Activated effector memory CD4-positive, alpha-beta T cell treated with Interleukin-2 at 50 U/mL for 16 hours (primary cell): Measurements from ENCODE around the gene B4GALT1.

Experiments used
- DNase-seq: peaks from one replicate; pipeline ENCODE4 v3.0.0-alpha.2; 2020

B4GALT1 gene

DNA sequence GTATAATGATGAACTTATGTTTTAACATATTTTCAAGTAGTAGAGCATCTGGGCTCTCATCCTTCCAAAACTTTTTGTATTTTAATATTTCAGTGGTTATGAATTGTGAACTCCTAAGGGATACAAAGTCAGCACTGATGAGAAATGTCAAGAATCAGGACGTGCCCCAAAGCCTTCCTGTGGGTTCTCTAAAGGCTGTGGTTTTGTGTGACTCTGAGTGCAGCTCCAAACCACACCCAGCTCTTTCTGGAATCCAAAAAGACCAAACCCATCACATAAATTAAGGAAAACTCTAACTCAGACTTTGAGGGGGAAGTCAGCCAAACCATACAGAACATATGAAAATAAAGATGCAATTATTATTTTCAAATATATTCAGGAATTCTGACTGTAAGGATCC lies 49.8 kb downstream of the B4GALT1 start:
- no peak for DNase-seq

DNA sequence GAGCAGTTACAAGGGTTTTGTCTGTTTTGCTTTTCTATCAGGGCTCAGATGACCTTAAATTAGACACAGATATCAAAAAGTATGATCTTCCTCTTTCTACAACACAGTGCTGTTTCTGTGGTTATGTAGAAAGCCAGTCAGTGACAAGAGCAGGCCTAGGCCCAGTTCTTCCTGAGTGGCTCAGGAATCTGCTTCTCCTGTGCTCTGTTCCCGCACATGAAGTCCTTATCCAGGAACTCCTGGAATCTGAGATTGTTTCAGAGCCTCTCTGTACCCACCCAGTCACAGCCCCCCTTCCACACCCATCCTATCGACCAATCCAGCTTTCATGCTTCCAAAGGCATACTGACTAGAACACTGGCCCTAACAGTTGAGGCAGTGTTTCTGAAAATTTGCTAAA lies 50.3 kb downstream of the B4GALT1 start:
- DNase-seq = no peak

DNA sequence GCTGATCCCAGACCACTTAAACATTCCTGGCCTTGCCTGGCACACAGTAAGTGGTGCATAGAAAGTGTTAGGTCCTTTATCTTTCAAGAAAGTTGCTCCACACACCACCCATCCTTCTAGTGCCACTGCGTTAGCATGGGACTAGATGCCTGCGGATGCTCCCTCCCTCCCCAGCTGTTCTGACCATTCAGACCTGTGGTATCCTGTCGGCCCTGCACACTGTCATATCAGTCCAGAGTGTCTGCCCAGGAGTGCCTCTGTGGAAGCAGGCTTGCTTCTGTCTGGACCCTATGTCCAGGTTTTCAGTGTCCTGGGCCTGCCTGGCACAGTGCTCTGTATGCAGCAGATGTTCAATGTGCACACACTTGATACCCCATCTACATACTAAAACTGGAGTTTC lies 52.4 kb downstream of the B4GALT1 start:
- DNase-seq = no peak

DNA sequence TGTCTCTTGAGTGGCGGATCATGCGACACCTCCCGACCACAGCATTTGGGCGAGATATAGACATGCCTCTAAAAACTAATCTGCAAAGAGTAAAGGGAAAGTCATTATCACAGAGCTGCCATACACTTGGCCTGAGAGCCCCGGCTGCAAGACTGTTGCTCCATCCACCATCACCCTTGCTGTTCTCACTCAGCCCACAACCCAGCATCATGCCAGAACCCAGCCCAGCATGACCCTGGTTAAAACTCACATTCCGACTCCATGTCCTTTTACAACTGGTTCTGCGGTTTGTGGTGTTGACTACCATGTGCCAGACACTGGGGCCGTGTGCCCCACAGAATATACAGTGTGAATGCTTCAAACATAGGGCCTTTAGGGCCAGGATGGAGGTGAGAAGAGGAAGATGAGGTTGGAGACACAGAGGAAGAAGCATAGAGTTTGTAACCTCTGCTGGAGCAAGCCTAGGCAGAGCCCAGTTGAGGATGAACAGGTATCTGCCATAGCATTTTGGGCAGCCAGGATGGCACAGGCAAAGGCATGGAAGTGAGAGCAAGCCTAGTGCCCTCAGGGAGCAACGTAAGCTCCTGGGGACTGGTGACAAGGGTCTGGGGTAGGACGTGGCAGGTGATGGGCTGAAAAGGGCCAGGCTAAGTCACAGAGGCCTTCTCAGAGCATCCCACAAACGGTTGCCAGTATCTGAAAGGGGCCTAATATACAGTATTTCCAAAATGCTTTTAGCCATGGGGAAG lies 53.2 kb downstream of the B4GALT1 start:
- no peak for DNase-seq

DNA sequence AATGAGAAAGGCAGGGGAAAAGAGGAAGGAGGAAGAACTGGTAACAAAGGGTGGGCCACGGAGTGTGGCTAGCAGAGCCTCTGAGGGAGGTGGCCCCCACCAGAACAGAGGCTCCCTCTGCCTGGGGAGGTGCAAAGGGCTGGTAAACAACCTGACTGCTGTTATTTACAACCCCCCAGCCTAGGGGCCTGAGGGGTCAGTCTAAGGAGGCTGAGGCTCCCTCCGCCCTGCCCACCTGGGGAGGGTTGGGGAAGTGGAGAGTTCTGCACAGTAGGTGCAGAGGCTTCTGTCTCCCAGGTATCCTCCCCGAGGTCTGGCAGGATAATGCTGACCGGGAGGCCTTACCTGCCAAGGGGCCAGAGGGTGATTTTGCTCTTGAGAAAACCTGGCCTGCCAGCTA lies 55.0 kb downstream of the B4GALT1 start:
- DNase-seq = no peak

DNA sequence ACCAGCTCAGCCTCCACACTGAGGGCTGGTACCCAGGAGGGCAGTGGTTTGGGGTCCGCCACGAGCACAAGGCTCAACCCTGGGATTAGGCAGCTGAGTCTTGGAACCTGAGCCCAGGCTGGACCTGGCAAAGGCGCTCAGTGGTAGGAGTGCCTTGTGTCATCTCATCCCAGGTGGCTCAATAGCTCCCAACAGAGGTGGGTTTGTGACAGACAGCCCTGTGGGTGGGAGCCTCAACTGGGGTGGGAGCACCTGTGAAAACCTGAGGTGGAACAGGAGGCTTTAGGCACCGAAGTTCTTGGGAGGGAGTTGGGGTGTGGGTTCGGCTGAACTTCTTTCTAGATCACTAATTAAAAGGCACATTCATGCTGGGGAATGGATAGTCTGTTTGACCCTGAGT lies 55.5 kb downstream of the B4GALT1 start:
- DNase-seq = no peak

DNA sequence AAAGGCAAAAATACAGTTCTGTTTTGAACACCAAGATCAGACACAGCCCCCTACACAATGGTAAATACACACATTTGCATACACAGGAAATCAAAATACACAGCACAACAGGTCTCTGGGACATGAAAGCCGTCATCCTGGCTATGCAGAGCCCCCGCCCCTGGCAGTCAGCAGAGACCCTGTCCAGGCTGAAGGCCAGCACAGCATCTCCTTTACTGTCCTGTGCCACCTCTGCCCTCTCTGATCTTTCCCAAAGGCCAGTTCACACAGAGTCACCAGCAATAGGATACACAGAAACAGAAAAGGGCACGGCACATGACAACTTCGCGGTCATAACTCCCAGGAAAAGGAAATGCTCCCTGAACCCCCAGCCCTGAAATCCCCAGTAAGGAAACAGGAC lies 56.5 kb downstream of the B4GALT1 start:
- DNase-seq = no peak

DNA sequence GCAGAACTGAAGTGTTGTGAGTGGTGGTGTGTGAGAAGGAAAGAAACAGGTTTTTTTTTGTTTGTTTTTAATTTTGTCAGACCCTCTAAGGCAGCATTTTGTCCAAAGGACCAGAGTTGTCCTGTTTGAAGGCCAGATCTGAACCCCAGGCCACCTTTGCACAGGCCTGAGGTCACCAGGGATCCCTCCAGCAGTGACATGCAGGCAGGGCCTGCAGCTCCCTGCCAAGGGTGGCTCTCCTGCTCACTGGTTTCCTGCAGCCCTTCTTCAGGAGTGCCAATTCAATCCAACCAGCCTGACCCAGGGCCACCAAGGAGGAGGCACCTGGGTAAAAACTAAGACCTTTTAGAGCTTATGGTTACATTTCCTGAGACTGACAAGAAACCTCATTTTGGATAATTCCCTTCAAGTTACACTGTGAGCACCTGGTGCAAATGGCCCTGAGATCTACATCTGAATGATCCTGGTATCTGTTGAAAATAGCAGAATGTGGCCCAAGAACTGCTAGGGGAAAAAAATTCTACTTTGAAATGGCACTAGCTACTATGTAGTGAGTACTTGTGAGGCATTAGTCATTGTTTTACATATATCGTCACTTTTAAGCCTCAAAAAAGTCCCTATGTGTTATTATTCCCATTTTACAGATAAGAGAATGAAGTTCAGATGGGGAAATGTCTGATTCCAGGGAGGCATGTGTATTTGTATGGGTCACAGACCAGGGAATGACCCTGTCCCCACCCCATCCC lies 57.1 kb downstream of the B4GALT1 start:
- no peak for DNase-seq

DNA sequence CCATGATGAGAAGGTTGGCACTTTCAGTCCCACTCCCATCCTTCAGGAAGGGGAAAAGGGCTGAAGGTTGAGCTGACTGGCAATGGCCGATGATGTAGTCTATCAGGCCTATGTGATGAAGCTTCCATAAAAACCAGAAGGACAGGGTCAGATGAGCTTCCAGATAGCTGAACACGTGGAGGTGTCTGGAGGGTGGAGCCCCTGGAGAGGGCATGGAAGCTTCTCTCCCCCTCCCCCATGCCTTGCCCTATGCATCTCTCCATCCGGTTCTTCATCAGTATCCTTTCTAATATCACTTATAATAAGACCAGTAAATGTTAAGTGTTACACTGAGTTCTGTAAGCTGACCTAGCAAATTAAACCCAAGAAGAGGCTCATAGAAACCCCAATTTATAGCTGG lies 58.0 kb downstream of the B4GALT1 start:
- DNase-seq = no peak

DNA sequence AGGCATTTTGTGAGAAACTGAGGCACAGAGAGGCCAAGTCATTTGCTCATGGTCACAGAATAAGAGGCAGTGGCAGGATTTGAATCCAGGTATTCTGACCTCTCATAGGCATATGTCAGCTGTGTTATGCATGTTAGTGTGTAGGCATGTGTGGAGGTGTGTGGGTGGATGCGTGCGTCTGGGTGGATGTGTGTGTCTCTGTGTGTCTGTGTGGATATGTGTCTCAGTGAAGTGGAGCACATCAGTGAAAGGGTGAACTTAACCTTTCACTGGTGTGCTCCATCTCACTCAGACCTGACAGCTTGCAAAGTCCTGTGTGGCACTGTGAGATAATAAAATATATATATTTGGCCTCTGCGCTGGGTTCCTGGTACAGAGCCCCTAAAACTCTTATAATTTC lies 58.7 kb downstream of the B4GALT1 start:
- no peak for DNase-seq

DNA sequence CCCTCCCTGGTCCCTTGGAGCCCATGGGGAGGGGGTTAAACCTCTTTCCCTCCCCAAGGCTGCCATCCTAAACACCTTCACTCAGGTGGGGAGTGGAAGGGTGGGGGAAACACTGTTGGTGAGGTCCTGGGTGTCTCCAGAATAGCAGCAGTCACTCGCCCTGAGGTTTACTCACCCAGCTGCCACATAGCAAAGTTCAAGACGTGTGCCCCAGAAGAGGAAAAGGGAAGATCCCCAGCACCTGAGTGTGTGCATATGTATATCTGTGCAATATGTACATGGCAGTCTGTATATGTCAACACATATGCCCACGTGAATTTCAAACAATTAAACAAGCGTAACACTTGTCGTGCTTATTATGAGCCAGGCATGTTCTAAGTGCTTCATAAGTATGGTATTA lies 59.4 kb downstream of the B4GALT1 start:
- no peak for DNase-seq

DNA sequence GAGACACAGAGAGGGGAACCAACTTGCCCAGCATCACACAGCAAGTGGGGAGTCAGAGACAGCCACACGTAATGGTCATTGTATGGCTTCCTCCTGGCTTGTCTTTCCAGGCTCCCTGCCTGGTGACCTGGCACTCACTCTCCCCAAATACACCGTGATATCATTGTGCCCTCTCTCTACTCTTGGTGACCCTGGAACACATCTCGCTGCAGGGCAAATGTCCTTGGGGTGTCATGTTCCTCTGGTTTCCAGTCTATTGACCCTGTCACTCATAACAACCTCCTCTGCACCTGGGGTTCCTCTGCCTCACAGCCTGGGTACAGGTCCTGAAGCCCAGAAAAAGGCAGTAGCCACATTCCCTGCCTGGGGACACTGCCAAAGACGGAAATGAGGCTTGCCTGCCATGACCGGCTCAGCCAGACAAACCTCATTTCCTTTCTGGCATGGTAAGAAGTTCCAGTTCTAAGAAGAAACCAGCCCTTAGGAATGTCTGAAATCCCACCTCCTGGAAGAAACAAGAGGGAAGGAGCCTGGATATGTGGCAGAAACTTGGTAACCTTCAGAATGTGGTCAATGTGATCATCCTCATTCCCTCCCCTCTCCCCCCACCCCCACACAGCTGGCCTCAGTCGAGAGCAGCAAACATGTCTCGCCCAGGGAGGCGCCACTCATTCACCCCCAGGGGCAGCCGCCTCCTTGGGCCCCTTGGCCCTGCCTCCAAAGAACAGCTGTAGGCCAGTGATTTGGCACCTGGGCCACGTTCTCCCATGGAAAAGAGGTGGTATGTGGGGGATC lies 60.1 kb downstream of the B4GALT1 start:
- DNase-seq = no peak

DNA sequence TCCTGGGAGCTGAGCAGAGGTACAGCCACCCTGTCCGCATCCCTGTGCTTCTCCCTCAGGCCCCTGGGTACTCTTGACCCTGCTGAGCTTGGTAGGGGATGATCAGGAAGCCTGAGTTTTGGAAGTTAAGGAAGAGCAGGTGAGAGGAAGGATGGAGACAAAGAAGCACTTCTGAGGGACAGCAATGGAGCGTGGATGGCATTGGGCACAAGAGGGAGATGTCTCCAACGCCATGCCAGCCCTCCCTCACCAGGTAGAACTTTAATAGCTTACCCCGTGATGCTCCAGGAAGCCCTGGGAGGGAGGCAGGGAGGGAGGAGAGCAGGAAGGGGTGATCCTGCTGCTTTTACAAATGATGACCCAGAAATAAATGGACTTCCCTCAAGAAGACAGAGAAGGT lies 60.8 kb downstream of the B4GALT1 start:
- no peak for DNase-seq

DNA sequence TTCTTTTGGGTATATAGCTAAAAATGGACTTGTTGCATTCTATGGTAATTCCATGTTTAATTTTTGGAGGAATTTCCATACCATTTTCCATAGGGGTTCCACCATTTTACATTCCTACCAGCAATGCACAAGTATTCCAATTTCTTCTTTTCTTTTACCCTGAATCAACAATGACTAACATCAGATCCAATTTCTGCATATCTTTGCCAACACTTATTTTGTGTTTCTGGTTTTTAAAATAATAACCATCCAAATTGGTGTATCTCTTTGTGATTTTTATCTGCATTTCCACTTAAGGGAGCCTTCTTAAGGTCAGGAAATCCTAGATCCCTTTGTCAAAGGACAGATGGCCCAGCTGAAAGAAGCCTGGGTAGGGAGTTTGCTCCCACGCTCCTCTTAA lies 61.2 kb downstream of the B4GALT1 start:
- no peak for DNase-seq

DNA sequence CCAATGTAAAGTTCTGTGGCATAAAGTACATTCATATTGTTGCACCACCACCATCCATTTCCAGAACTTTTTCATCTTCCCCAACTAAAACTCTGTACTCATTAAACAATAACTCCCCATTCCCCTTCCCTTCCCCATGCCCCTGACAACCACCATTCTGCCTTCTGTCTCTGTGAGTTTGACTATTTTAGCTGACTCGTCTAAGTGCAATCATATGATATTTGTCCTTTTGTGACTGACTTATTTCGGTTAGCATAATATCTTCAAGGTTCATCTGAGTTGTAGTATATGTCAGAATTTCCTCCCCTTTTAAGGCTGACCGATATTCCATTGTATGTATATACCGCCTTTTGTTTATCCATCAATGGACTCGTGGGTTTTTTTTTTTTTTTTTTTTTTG lies 61.6 kb downstream of the B4GALT1 start:
- no peak for DNase-seq

DNA sequence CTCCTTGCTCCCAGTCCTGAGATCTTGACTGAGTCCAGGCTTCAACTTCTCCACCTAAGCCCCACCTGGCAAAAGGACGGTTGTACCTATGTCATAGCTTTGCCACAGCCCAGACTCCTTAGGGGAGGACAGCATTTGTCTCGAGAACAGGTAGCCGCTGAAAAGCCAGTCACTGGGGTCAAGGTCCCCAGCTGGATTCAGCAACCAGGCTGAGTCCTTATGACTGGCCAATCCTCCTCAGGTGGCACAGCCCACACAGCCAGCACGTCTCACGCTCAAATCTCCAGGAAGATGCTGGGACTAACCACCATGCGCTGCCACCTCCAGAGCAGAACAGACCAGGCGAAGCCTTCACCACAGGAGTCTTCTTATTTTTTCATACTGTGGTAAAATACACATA lies 62.7 kb downstream of the B4GALT1 start:
- no peak for DNase-seq

DNA sequence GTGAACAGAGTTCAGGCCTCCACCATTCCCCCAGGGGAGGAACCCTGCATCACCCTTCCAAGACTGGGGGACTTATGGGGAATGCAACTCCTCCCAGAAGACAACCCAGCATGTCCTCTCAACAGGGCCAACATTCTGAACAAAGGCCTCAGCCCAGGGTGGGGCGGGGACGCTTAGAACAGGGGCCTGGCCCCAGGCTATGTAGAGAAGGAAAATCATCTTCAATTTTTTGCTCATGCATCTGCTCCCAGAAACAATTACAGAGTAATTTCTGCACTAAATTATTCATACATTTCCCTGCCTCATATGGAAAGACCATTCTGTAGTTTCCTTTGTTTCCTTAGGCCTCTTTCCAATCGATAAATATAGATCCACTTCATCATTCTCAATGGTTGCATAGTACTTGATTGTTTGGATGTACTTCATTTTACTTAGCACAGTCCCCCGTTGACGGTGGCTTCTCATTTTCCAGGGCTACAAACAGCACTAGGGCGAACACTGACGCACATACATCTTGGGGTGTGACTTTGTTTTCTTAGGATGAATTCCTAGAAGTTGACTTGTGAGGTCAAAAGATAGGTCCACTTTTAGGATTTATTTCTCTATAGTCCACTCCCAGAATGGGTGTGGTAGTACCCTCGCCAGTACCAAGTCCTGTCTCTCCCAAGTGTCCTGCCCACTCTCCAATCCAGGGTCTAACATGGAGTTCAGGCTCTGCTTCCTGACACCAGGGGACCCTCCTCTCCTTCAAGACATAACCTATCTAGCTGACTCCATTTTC lies 63.4 kb downstream of the B4GALT1 start:
- DNase-seq = no peak

DNA sequence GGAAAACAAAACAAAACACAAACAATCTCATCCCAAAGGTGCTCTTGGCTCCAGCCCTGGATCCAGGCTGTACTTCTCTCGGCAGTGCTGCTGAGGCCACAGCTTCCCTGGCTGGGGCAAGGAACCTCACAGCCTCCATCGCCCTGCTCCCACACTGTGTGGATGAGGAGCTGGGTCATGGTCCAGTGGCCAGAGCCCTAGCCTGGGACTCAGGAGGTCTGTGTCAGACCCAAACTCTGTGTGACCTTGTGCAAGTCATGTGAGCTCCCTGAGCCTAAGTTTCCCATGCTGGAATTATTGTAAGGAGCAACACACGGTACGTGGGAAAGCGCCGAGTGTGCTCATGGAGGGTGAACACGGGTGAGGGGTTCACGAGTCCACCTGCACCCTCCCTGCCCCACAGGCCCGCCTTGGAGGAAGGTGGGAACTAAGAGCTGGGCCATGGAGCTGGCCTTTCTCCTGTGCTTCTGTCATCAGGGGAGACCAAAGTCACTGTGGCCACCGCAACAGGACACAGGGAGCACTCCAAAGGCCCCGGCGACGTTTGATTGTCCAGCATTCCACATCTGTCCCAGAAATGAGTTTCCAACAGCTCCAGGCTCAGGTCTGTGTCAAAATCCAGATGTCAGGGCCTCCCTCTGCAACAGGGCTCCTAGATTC lies 64.5 kb downstream of the B4GALT1 start:
- DNase-seq = no peak

DNA sequence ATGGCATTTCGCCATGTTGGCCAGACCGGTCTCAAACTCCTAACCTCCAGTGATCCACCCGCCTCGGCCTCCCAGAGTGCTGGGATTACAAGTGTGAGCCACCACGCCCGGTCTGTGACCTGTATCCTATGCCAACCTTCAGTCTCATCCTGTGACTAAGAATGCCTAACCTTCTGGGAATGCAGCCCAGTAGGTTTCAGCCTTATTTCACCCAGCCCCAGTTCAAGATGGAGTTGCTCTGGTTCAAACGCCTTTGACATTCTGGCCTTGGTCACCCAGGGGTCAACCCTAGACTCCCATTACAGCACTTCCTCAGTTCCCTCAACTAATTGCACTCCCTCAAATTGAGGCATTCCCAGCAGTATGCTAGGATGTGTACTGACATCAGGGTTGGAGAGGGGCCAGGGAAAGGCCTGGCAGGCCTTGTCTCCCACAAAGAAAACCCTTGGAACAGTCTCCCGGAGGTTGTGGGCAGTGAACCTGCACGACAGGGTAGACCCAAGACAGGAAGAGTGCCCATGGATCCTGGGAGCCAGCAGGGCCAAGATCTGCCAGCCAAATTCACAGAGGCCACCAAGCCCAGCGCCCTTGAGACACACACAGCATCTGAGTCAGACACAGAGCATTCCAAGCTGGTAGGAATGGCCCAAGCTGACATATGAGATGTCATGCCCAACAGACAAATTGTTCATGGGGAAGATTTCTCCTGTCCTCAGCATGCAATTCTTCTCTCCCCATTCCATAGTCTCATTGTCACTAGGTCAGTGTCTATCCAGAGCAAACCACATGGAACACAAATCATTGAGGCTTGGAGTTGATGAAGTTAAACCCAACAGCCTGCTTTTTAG lies 65.8 kb downstream of the B4GALT1 start:
- DNase-seq = no peak

DNA sequence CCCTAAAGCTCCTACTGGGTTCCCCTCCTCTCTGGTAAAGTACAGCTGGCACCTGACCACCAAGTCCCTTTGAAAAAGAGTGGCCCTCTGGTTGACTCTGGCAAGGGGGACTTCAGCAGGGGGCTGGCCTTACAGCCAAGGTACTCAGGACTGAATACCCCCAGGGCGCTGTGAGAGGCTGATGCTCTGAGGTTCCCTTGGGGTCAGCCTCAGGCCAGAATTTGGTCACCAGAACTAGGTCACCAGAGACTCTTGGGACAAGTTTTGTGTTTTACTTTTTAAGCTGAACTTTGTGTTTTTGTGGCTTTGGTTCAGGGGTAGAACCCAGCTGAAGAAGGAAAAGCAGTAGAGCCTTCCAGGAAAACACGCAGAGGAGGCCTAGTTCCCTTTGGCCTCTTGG lies 67.4 kb downstream of the B4GALT1 start:
- DNase-seq = no peak

DNA sequence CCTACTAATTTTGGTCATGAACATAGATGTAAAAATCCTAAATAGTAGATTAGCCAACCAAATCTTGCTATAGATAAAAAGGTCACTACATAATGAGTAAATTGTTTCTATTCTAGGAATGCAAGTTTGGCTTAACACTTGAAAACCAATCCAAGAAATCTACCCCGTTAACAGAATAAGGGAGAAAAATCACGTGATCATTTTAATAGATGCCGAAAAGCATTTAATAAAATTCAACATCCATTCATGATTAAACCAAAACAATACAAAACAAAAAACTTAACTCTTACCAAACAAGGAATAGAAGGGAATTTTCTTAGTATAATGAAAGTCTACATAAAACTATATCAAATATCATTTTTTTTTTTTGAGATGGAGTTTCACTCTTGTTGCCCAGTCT lies 69.9 kb downstream of the B4GALT1 start:
- DNase-seq = no peak

DNA sequence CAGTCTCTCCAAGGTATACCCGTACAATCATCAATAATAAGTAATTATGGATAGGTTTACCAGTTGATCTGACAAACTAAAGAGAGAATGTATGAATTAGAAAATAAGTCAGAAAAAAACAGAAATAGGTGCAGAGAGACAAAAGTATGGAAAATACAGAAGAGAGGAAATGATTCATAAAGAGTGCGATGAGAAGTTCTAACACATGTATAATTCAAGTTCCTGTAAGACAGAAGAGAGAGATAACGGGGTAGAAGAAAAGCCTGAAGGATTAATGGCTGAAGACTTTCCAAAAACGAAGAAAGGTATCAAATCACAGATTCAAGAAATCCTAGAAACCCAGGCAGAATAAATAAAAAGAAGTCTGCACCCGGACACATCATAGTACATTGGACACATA lies 74.5 kb downstream of the B4GALT1 start:
- DNase-seq = no peak
